ENCODE results near the gene SPOCD1.
A peak's percentile ranks its signal among the peaks of the same experiment; 100 is the strongest.

Gene SPOCD1

GRCh38 chr1:31815752-31816500 lies at the start of gene SPOCD1:
Gene SPOCD1, minus strand, starts transcription at chr1:31816022. Its CDS starts 689 bp downstream, at chr1:31815333.
- peak; percentile 76 for DNase-seq (ENCODE audit: low read depth)
- H3K4me3 ChIP-seq (ENCODE audit: low read depth, low read length) = no peak within 1 kb of the TSS
- TF ChIP-seq CTCF (IDR thresholded peaks at IDR 0.05; ENCODE audit: insufficient read depth, low read depth, low read length, missing control alignments) = peak; percentile 69

GRCh38 chr1:31862071-31862470 lies 46.2 kb upstream of the SPOCD1 start:
- TF ChIP-seq CTCF (IDR thresholded peaks at IDR 0.05; ENCODE audit: insufficient read depth, low read depth, low read length, missing control alignments) = no peak

GRCh38 chr1:31861346-31861745 lies 45.5 kb upstream of the SPOCD1 start:
- peak; percentile 42 for TF ChIP-seq CTCF (IDR thresholded peaks at IDR 0.05; ENCODE audit: insufficient read depth, low read depth, low read length, missing control alignments)
- peak; percentile 78 for DNase-seq (ENCODE audit: low read depth)
- no peak overlapping the region for H3K4me3 ChIP-seq (ENCODE audit: low read depth, low read length)

More at GRCh38 chr1:31862071-31862470, 46.2 kb upstream of the SPOCD1 start:
- H3K4me3 ChIP-seq (ENCODE audit: low read depth, low read length) = no peak overlapping the region
- DNase-seq (ENCODE audit: low read depth) = no peak

- DNase-seq (ENCODE audit: low read depth) = no peak
Observed at GRCh38 chr1:31860581-31860980, 44.8 kb upstream of the SPOCD1 start.

GRCh38 chr1:31859719-31860118 lies 43.9 kb upstream of the SPOCD1 start:
- no peak overlapping the region for H3K4me3 ChIP-seq (ENCODE audit: low read depth, low read length)
- no peak for TF ChIP-seq CTCF (IDR thresholded peaks at IDR 0.05; ENCODE audit: insufficient read depth, low read depth, low read length, missing control alignments)
- DNase-seq (ENCODE audit: low read depth) = no peak

More at GRCh38 chr1:31860581-31860980, 44.8 kb upstream of the SPOCD1 start:
- TF ChIP-seq CTCF (IDR thresholded peaks at IDR 0.05; ENCODE audit: insufficient read depth, low read depth, low read length, missing control alignments) = no peak
- no peak overlapping the region for H3K4me3 ChIP-seq (ENCODE audit: low read depth, low read length)

GRCh38 chr1:31859044-31859443 lies 43.2 kb upstream of the SPOCD1 start:
- DNase-seq (ENCODE audit: low read depth) = no peak
- H3K4me3 ChIP-seq (ENCODE audit: low read depth, low read length) = no peak overlapping the region
- TF ChIP-seq CTCF (IDR thresholded peaks at IDR 0.05; ENCODE audit: insufficient read depth, low read depth, low read length, missing control alignments) = no peak

GRCh38 chr1:31857863-31858262 lies 42.0 kb upstream of the SPOCD1 start:
- no peak overlapping the region for H3K4me3 ChIP-seq (ENCODE audit: low read depth, low read length)
- TF ChIP-seq CTCF (IDR thresholded peaks at IDR 0.05; ENCODE audit: insufficient read depth, low read depth, low read length, missing control alignments) = no peak
- DNase-seq (ENCODE audit: low read depth) = no peak

Data from GM12865 (cell line).